Measurements from ENCODE around the gene DMBX1.

DMBX1 gene

DNA sequence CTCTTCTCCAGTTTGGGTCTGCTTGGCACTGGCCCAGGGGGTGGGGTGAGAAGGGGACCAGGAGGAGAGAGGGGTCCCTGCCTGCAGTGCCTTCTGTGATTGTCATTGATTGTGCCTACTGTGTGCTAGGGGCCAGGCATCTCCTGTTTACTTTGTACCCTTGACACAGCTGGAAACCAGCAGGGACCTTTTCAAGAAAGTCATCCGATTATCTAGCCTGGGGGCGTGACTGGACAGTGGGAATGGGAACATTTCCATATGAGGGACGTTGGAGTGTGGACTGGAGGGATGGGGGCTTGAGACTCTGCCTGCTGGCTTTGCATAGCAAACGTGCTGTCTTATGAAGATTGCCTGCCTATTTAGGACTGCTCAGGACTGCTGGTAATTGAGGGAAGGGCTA, 19.8 kb upstream of the DMBX1 start:
- H3K9me3 Mint-ChIP-seq: no peaks in the 10 kb centered on the region
- H3K27me3 Mint-ChIP-seq: peaks cover 33% of the 10 kb centered on the region
- DNase-seq (no peak), ATAC-seq (no peak)
- no peaks in the 10 kb centered on the region for H3K36me3 Mint-ChIP-seq (ENCODE audit: low read depth)
- H3K27ac Mint-ChIP-seq: no peak overlapping the region
- no peak overlapping the region for H3K4me3 Mint-ChIP-seq
- peaks cover 9% of the 10 kb centered on the region for H3K4me1 Mint-ChIP-seq

DNA sequence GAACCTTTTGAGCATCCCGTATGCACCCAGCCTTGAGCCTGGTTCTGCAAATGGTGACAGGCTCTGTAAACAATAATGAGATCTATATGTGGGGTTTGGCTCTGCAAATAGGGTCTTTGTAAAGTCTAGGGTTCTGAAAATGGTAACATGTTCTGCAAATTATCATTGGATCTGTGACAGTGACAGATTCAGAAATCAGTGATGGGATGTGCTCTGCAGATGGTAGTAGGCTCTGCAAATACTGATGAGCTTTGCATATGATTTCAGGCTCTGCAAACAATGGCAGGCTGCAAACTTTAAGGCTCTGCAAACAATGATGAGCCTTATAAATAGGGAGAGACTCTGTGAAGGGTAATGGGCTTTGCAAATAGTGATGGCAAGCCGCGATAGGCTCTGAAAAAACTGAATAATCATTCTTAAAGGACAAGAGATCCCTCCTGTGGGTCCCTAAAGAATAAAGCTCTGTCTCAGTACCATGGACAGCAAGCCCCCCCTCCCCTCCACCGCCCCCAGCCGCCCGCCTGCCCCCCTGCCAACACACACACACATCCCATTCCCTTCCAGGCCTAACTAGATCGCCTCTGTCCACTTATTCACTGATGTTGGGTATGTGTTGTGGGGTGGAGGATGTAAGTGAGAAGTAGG, 17.7 kb upstream of the DMBX1 start:
- no peaks in the 10 kb centered on the region for H3K9me3 Mint-ChIP-seq
- no peak overlapping the region for H3K4me3 Mint-ChIP-seq
- H3K4me1 Mint-ChIP-seq: peaks cover 3% of the 10 kb centered on the region
- ATAC-seq: no peak
- DNase-seq: no peak
- H3K27me3 Mint-ChIP-seq: peaks cover 25% of the 10 kb centered on the region
- H3K27ac Mint-ChIP-seq: no peak overlapping the region
- no peaks in the 10 kb centered on the region for H3K36me3 Mint-ChIP-seq (ENCODE audit: low read depth)

DNA sequence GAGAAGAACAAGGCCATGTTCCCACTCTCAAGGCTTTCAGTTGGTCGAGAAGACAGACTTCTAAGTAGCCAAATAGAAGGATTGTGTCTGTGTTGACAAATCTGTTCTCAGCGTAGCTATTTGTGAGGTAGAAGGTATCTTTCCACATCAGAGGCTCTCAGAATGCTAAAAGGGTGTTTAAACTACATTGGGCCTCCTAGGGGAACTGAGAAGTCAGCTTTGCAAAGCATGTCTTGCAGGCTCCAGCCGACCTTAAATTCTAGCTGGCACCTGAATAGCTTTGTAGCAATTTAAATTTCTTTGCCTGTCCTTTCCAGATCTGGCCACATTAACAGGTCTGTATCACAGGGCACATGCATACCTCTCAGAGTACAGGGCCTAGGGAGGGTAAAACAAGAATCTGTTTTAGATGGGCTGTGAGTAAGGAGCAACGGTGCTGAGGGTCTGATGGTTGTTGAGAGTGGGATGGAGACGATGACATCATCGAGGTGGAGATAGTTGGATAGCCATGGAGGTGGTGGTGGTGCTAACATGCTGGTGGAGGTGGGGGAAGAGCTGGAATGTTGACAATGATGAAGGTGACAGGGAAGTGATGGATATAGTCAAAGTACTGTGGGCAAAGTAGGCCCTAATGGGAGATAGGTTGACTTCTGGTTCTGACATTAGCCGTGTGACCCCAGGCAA, 17.0 kb upstream of the DMBX1 start:
- ATAC-seq: no peak
- Mint-ChIP-seq H3K4me1 (no peaks in the 10 kb centered on the region), H3K27me3 (peaks cover 19% of the 10 kb centered on the region), H3K4me3 (no peak overlapping the region), H3K27ac (no peak overlapping the region), H3K36me3 (ENCODE audit: low read depth) (no peaks in the 10 kb centered on the region), H3K9me3 (no peaks in the 10 kb centered on the region)
- no peak for DNase-seq

DNA sequence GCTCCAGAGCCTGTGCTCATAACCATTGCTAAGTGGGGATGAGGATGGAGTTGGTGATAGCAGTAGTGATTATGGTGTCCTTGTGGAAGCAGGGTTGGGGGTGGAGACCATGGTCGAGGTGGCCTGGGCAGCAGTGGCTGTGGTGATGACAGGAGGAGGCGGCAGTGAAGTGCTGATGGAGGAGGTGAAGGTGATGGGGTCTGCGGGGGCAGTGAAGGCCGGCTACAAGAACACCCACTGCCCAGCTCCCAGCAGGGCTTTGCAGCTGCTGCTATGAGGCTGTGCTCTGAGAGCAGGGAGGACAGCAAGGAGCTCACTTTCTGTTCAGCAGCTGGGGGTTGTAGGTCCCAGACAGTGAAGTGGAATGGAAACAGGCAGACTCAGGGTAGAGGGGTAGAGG, 15.6 kb upstream of the DMBX1 start:
- Mint-ChIP-seq H3K36me3 (ENCODE audit: low read depth) (no peaks in the 10 kb centered on the region), H3K27ac (no peak overlapping the region), H3K4me3 (no peak overlapping the region), H3K27me3 (peaks cover 13% of the 10 kb centered on the region), H3K9me3 (no peaks in the 10 kb centered on the region), H3K4me1 (no peaks in the 10 kb centered on the region)
- ATAC-seq (no peak), DNase-seq (no peak)

DNA sequence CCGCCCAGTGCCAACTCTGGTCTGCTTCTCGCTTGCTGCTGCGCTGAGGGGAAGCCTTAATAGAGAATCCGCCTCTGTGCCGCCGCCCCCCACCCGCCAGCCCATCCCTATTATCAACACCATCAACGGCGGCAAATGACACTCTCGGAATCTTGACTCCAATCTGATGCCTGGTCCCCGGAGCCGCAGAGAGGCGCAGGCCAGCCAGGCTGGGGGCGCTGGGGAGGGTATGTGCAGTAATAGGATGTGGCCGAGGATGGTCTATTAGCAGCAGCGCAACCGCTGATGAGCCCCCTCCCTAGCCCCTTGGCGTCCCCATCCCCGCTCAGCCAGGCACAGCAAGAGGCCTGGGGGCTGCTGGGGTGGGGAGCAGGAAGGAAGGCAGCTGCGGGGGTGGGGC, 15.1 kb upstream of the DMBX1 start:
- DNase-seq: no peak

DNA sequence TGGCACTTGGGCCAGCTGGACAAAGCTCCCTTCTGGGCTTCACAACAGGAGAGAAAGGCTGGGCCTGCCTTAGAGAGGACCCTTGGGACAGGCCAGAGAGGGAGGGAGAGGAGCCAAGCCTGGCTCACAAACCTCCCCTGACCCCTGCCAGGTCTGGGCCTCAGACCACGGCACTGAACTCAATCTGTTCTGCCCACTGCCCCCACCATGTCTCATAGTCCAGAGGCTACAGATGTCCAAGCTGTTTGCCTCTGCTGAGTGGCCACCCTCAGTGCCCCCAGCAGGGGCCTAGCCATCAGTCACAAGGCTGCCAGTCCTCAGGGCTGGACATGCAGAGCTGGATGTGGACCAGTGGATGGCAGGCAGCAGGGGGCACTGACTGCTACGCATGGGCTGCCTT, 13.0 kb upstream of the DMBX1 start:
- H3K4me1 Mint-ChIP-seq: no peaks in the 10 kb centered on the region

More for the DNA sequence above, 15.1 kb upstream of the DMBX1 start:
- H3K27me3 Mint-ChIP-seq: peaks cover 13% of the 10 kb centered on the region
- ATAC-seq: no peak
- H3K36me3 Mint-ChIP-seq (ENCODE audit: low read depth): no peaks in the 10 kb centered on the region
- H3K27ac Mint-ChIP-seq: no peak overlapping the region
- no peak overlapping the region for H3K4me3 Mint-ChIP-seq
- H3K9me3 Mint-ChIP-seq: no peaks in the 10 kb centered on the region
- no peaks in the 10 kb centered on the region for H3K4me1 Mint-ChIP-seq

DNA sequence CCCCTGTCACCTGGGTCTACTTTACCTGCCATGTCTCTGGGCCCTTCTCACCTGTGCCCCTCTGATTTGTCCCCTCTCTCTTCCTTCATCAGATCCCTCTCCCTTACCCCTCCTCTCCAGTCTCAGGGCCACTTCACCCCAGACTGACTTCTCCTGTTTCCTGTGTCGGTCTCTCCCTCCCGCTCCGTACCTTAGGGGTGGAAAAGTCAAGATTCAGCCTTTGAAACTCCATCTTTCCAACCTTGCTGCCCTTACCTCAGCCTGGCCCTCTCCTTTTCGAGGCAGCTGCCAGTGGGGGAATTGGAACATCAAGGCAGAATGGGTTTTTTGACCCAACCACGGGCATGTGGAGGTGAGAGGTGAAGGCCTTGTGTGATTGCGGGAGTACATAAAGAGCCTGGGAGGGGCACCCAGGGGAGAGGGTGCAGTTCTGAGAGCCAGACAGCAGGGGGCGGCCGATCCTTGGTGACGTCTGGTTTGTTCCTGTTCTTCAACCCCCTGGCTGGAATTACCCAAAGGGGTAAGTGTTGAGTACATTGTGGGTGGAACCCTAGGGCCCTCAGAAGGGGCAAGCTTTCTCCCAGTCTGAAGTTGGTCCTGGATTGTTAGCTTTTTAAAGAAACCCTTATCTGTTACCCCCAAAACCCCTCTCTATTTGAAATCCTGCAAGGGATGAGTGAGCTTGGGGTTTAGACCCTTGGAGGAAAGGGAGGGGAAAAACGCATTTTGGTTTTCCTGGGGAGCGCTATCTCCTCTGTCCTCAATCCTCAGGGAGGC, 12.3 kb upstream of the DMBX1 start:
- ATAC-seq (peak; percentile 79), DNase-seq (peak; percentile 82)
- H3K4me1 Mint-ChIP-seq: no peaks in the 10 kb centered on the region
- H3K27ac Mint-ChIP-seq: no peak overlapping the region
- H3K27me3 Mint-ChIP-seq: peaks cover 13% of the 10 kb centered on the region
- H3K9me3 Mint-ChIP-seq: no peaks in the 10 kb centered on the region
- H3K36me3 Mint-ChIP-seq (ENCODE audit: low read depth): no peaks in the 10 kb centered on the region
- no peak overlapping the region for H3K4me3 Mint-ChIP-seq

More for the DNA sequence above, 13.0 kb upstream of the DMBX1 start:
- Mint-ChIP-seq H3K9me3 (no peaks in the 10 kb centered on the region), H3K4me3 (no peak overlapping the region), H3K36me3 (ENCODE audit: low read depth) (no peaks in the 10 kb centered on the region), H3K27ac (no peak overlapping the region), H3K27me3 (peaks cover 13% of the 10 kb centered on the region)
- ATAC-seq: no peak
- DNase-seq: no peak

DNA sequence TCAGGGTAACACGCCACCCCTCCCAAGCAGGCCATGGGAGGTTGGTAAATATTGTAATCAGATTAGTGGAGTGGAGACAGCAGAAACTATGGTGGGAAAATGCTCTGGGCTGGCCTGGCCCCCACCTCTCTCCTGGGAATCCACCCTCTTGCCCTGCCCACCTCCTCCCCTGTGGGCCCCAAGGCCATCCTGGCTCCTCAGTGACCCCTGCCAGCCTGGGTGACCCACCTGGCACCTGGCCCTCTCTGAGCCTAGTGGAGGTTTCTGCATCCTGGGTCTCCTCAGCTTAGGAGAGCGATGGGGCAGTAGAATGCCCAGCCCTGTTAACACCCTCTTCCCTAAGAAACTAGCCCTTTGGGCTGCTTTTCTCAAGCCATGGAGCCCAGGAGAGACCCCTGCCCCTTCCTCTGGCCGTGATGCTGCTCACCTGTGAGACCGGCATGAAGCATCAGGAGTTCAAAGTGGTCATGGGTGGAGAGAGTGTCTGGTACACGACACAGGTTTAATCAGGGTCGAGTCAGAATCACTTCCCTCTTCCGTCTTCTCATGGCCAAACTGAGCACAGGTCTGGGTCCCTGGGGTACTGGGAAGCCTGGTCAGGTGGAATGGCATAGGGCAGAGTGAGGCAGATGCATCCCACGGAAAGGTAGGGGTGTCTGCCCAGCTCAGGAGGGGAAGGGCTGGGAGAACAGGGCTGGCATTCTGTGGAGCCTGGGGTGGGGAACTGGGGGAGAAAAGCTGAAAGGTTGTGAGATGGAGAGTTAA, 10.7 kb upstream of the DMBX1 start:
- no peaks in the 10 kb centered on the region for H3K36me3 Mint-ChIP-seq (ENCODE audit: low read depth)
- no peaks in the 10 kb centered on the region for H3K9me3 Mint-ChIP-seq
- no peaks in the 10 kb centered on the region for H3K4me1 Mint-ChIP-seq
- DNase-seq (no peak), ATAC-seq (no peak)
- H3K27me3 Mint-ChIP-seq: peaks cover 16% of the 10 kb centered on the region
- no peak overlapping the region for H3K27ac Mint-ChIP-seq
- no peak overlapping the region for H3K4me3 Mint-ChIP-seq

DNA sequence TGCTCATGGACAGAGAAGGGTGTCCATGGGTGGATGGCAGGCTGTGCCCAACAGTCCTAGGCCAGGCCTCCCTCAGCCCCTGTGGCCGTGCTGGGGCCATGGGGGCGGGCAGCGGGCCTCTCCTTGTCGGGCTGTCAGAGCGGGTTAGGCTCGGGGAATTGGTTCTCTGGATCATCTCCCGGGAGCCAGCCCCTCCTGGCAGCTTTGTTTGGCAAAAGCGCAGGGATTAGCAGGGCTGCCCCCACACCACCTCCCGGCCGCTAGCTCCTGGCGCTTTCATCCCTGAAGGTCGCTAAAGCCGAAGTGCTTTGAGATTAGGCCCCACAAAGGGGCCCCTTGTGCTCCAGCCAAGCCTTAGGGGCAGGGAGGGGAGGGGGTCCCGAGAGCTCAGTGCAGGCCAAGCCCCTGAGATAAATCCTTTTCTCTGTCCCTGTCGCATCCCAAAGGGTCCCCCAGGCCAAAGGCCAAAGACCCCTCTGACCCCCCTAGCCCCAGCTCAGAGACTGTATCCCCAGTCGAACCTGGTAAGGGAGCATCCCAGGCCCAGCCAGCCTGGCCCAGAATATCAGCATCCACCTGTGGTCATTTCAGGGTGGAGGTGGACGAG, 9.8 kb upstream of the DMBX1 start:
- no peaks in the 10 kb centered on the region for H3K9me3 Mint-ChIP-seq
- H3K4me1 Mint-ChIP-seq: no peaks in the 10 kb centered on the region
- no peak overlapping the region for H3K4me3 Mint-ChIP-seq
- H3K27ac Mint-ChIP-seq: no peak overlapping the region
- ATAC-seq (no peak), DNase-seq (no peak)
- H3K27me3 Mint-ChIP-seq: peaks cover 25% of the 10 kb centered on the region
- no peaks in the 10 kb centered on the region for H3K36me3 Mint-ChIP-seq (ENCODE audit: low read depth)

DNA sequence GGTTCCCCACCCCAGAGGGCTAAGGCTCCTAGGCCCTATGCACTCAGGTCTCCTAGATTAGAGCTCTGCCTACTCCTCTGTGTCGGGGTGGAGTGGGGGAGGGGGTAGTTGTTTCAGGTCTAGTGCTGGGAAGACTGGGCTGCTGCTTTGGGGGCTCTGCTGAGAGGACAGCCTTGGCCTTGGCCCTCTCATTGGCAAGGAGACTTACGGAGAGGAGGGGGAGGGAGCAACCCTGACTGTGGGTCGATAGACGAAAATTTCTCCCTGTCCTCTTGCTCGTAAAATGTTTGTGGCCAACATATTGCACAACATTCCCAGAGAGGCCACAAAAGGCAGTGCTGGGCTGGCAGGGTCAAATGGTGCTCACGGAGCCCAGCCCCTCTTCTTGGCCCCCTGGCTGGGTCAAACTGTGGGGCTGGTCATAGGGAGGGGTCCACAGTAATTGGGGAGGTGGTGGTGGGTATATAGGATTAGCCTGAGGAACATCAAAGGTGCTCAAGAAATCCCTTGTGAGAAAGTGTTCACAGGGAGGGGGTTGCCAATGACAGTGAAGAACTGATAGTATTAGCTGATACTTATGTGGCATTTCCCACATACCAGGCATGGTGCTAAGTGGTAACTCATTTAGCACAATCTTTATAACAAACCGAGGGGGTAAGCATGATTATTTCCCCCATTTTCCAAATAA, 8.5 kb upstream of the DMBX1 start:
- no peak overlapping the region for H3K4me3 Mint-ChIP-seq
- no peak overlapping the region for H3K27ac Mint-ChIP-seq
- no peaks in the 10 kb centered on the region for H3K36me3 Mint-ChIP-seq (ENCODE audit: low read depth)
- no peak for ATAC-seq
- H3K4me1 Mint-ChIP-seq: no peaks in the 10 kb centered on the region
- no peak for DNase-seq
- no peaks in the 10 kb centered on the region for H3K9me3 Mint-ChIP-seq
- peaks cover 30% of the 10 kb centered on the region for H3K27me3 Mint-ChIP-seq

DNA sequence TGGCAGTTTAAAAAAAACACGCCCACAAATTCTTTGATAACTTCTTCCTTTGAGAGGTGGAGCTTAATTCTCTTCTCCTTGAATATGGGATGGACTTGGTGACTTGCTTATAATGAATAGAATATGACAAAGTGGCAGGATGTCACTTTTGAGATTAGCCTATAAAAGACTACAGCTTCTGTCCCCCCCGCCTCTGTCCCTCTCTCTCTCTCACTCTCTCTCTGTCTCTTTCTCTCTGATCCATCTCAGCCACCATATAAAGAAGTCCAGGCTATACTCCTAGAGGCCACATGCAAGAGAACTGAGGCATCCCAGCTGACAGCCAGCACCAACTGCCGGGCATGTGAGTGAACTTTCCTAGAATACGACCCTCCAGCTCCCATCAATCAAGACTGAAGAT, 7.7 kb upstream of the DMBX1 start:
- H3K27me3 Mint-ChIP-seq: peaks cover 39% of the 10 kb centered on the region
- no peak for DNase-seq
- no peaks in the 10 kb centered on the region for H3K9me3 Mint-ChIP-seq
- ATAC-seq: no peak
- no peaks in the 10 kb centered on the region for H3K36me3 Mint-ChIP-seq (ENCODE audit: low read depth)
- no peak overlapping the region for H3K4me3 Mint-ChIP-seq
- H3K4me1 Mint-ChIP-seq: no peaks in the 10 kb centered on the region
- H3K27ac Mint-ChIP-seq: no peak overlapping the region

DNA sequence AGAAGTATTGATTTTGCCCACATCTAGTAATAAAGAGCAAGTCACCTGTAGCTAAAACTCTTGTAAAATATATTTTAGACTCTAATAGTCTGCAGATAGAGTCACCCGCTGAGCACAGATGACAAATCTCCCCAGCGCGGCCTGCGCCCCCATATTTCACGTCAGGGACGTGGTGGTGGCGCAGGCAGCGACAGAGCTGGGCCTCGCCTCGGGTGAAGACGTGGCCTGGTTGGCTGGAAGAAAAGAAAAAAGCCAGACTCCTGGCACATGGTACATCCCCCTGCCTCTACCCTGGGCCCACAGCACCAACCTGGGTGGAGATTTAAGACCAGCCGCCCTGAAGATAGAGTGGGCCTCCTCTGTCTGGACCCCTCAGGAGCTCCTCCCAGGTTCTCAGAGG, 6.0 kb upstream of the DMBX1 start:
- no peak overlapping the region for H3K27ac Mint-ChIP-seq

DNA sequence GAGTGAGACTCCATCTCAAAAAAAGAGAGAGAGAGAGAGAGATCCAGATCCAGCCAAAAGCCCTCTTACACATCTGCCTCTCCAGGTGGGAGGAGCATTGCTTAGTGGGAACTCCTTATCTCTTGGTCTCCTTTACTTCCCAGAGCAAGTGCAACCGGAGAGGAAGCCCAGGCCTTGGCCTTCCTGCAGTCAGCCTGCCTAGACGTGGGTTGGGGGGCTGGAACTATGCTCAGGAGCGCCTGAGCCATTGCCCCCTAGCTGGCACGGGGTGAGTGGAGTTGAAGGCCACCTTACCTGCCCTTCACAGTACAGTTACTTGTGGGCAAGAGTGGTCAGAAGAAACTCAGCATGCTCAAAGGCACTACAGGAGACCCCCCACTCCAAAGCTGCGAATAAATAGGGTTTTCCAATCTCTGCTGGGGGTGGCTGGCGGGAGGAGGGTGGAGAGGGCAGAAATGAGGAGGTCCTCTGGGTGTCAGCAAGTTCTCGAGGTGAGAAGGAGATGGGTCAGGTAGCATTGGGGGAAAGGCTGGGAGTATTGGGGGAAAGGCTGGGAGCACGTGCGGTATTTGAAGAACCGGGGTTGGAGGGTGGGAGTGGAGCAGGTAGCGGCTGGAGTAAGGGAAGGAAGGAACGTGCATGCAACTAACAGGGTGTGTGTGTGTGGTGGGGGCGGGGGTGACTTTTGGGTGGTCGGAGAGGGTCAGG, 4.7 kb upstream of the DMBX1 start:
- no peak for ATAC-seq
- no peak overlapping the region for H3K27ac Mint-ChIP-seq
- H3K4me1 Mint-ChIP-seq: peaks cover 13% of the 10 kb centered on the region
- H3K9me3 Mint-ChIP-seq: no peaks in the 10 kb centered on the region
- DNase-seq: no peak
- H3K4me3 Mint-ChIP-seq: no peak overlapping the region
- H3K27me3 Mint-ChIP-seq: peaks cover 63% of the 10 kb centered on the region
- no peaks in the 10 kb centered on the region for H3K36me3 Mint-ChIP-seq (ENCODE audit: low read depth)

More for the DNA sequence above, 6.0 kb upstream of the DMBX1 start:
- no peak for DNase-seq
- Mint-ChIP-seq H3K4me1 (peaks cover 3% of the 10 kb centered on the region), H3K4me3 (no peak overlapping the region), H3K36me3 (ENCODE audit: low read depth) (no peaks in the 10 kb centered on the region), H3K9me3 (no peaks in the 10 kb centered on the region), H3K27me3 (peaks cover 50% of the 10 kb centered on the region)
- no peak for ATAC-seq

Data from activated naive CD8-positive, alpha-beta T cell treated with anti-CD3 and anti-CD28 coated beads, Interleukin-2, amount 50 U/mL, for 24 hours (primary cell).